ENCODE measurements around the gene PHKB. TPM values are rescaled to one million over a fixed set of nuclear protein-coding genes. Genes with fewer than 3 reads are reported as not detected.

The PHKB gene
- total and polyA plus RNA-seq, 2 of the 8 experiments (the other 6 are each of a cell fraction or from before 2014, with no cell fraction given) = 18.6 to 38.3 TPM

GRCh38 chr16:47567321-47567720, 106.2 kb downstream of the PHKB start:
- Histone ChIP-seq H3K4ac (replicated peaks; ENCODE audit: insufficient read length, low read depth, low read length) (no peak overlapping the region), H4K5ac (ENCODE audit: insufficient read length, low read depth, low read length) (no peak overlapping the region), H2BK12ac (ENCODE audit: low read depth, low read length) (no peak overlapping the region), H2AFZ (ENCODE audit: low read length) (no peak overlapping the region), H2BK20ac (ENCODE audit: low read length) (no peak overlapping the region), H3K27me3 (replicated peaks in 1 of 4; ENCODE audit: control insufficient read depth in 3 of 4, extremely low read depth in 1 of 4, insufficient read depth in 3 of 4, low read length in 3 of 4) (no peaks in the 10 kb centered on the region), H3K23ac (ENCODE audit: insufficient read length) (no peak overlapping the region), H4K91ac (replicated peaks; ENCODE audit: insufficient read length, low read length) (no peak overlapping the region), H3K14ac (ENCODE audit: insufficient read length) (no peak overlapping the region), H3K9ac (replicated peaks in 1 of 4; ENCODE audit: extremely low read depth in 1 of 4, low read depth in 3 of 4, low read length in 3 of 4) (no peak overlapping the region), H3K9me3 (ENCODE audit: insufficient read depth in 2 of 2, low read depth in 1 of 2, low read length in 1 of 2) (no peaks in the 10 kb centered on the region), H2BK5ac (ENCODE audit: low read depth, low read length) (no peak overlapping the region), H4K20me1 (replicated peaks in 1 of 2; ENCODE audit: control insufficient read depth in 1 of 2, insufficient read depth in 2 of 2, low read length in 2 of 2) (no peaks in the 10 kb centered on the region), H3K4me2 (ENCODE audit: insufficient read depth in 1 of 2, low read depth in 2 of 2, low read length in 2 of 2) (no peak overlapping the region), H3K36me3 (ENCODE audit: control insufficient read depth in 2 of 4, insufficient read depth in 4 of 4, low read length in 3 of 4) (no peaks in the 10 kb centered on the region), H3K27ac (ENCODE audit: low read depth, low read length) (no peak overlapping the region), H2BK120ac (replicated peaks; ENCODE audit: low read depth, low read length) (no peak overlapping the region), H3K4me1 (replicated peaks in 1 of 4; ENCODE audit: control insufficient read depth in 3 of 4, insufficient read depth in 4 of 4, low read length in 3 of 4) (no peaks in the 10 kb centered on the region), H3K79me1 (ENCODE audit: low read depth, low read length) (no peaks in the 10 kb centered on the region), H3K56ac (replicated peaks; ENCODE audit: insufficient read length, low read depth, low read length) (no peak overlapping the region), H4K8ac (ENCODE audit: extremely low read depth, insufficient read depth, low read length) (no peak overlapping the region), H3K23me2 (ENCODE audit: low read depth, low read length) (no peaks in the 10 kb centered on the region), H3K79me2 (ENCODE audit: control insufficient read depth in 1 of 2, insufficient read depth in 2 of 2, low read length in 2 of 2) (no peaks in the 10 kb centered on the region), H3K4me3 (ENCODE audit: extremely low read depth in 1 of 4, insufficient read depth in 2 of 4, low read depth in 3 of 4, low read length in 4 of 4) (no peak overlapping the region), H2BK15ac (ENCODE audit: low read length) (no peak overlapping the region), H3K18ac (ENCODE audit: extremely low read depth, low read length) (no peak overlapping the region), H2AK5ac (ENCODE audit: low read depth, low read length) (no peak overlapping the region)
- 92% methylated on average over 2 of the region's 2 CpGs; no CpG with 5 or more reads in 1 of the 2 experiments for WGBS, 2 experiments (ENCODE audit: extremely low coverage in 1 of 2, insufficient coverage in 1 of 2, insufficient read length in 1 of 2, insufficient replicate concordance in 2 of 2, low coverage in 1 of 2, low lambda C conversion rate in 2 of 2, missing lambda C conversion rate in 1 of 2)
- no peak for DNase-seq (ENCODE audit: low read depth in 1 of 2, low spot score in 2 of 2)
- TF ChIP-seq BACH1 (IDR thresholded peaks at IDR 0.05; ENCODE audit: low read length) = no peak
- no peak for TF ChIP-seq YY1 (IDR thresholded peaks at IDR 0.05; ENCODE audit: low read depth, low read length)
- no peak for TF ChIP-seq NRF1 (IDR thresholded peaks at IDR 0.05; ENCODE audit: low read depth, low read length)
- no peak for TF ChIP-seq SP2 (IDR thresholded peaks at IDR 0.05; ENCODE audit: low read length)
- no peak for TF ChIP-seq JUND (IDR thresholded peaks at IDR 0.05; ENCODE audit: low read length)
- TF ChIP-seq CBX8 (IDR thresholded peaks at IDR 0.05; ENCODE audit: borderline replicate concordance, low read depth, low read length) = no peak
- TF ChIP-seq TAF7 (optimal IDR thresholded peaks at IDR 0.05; ENCODE audit: borderline replicate concordance, low read depth, low read length) = no peak
- TF ChIP-seq EGR1 (IDR thresholded peaks at IDR 0.05; ENCODE audit: borderline replicate concordance, low read depth, low read length) = no peak
- no peak for TF ChIP-seq CHD2 (IDR thresholded peaks at IDR 0.05; ENCODE audit: low read length)
- POLR2A ChIA-PET (ENCODE audit: partially characterized antibody) = no interaction called here
- CTCF ChIA-PET (ENCODE audit: partially characterized antibody) = no interaction called here
- no peak for FAIRE-seq

Measured in H1 (cell line).